ENCODE data around the gene SPSB2.
"Not testable (repeated sequence)": the region's sequence is repeated elsewhere in the genome, so short reads cannot be mapped to it uniquely, and the experiment has no call there.

The SPSB2 gene

DNA sequence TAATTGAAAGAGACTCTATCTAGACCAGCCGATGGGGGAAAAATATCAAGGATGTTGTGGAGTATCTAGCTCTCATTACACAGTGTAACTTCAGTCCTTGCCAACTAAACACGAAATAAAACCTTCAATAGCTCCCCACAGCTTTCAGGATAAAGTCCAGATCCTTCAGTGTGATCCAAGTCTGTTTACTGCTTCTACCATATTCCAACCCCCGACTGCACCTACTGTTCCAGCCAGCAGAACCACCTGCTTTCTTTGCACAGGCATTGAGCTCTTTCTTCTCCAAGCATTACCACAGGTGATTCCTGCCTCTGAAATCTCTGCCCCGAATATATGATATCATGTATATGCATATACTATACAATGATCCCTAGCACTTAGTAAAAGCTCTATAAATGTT, 29.3 kb upstream of the SPSB2 start:
- no peak for DNase-seq (ENCODE audit: low read depth)

DNA sequence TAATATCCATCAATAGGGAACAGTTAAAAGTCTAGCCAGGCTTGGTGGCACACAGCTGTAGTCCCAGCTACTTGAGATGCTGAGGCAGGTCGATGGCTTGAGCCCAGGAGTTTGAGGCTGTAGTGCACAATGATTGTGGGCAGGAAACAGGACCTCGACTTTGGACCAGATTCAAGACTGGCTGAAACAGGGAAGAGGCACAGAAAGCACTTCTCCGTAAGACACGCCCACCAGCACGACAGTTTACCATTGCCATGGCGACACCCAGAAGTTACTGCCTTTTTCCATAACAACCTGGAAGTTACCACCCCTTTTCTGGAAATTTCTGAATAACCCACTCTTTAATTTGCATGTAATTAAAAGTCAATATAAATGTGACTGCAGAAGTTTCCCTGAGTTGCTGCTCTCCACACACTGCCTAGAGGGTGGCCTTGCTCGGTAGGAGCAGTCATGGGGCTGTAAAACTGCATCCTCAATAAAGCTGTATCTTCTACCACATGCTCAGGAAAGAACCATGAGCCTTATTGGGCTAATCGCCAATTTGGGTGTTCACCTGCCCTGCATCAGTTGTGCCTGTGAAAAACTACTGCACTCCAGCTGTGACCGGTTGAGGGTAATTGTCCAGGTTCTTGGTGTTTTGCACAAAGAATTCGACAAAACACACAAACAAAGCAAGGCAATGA, 26.9 kb upstream of the SPSB2 start:
- no peak for DNase-seq (ENCODE audit: low read depth)

GRCh38 chr12:6899427-6899826, 26.3 kb upstream of the SPSB2 start:
- no peak for DNase-seq (ENCODE audit: low read depth)

DNA sequence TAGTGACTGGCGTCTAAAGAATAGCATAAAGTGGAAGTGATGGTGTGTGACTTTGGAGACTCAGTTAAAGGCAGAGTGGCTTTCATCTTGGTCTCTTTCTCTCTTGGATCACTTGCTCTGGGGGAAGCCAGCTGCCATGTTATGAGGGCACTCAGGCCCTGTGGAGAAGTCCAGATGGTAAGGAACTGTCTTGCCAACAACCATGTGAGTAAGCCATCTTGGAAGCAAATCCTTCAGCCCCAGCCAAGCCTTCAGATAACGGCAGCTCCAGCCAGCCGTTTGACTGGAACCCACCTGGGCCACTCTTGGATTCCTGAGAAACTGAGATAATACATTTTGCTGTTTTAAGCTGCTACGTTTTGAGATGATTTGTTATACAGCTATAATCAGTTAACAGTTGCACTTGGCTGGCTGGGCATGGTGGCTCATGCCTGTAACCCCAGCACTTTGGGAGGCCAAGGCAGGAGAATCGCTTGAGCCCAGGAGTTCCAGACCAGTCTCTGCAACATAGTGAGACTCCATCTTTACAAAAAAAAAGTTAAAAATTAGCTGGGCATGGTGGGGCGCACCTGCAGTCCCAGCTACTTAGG, 23.8 kb upstream of the SPSB2 start:
- no peak for DNase-seq (ENCODE audit: low read depth)

GRCh38 chr12:6894321-6894720, 21.2 kb upstream of the SPSB2 start:
- DNase-seq (ENCODE audit: low read depth), result no peak

GRCh38 chr12:6892683-6893082, 19.6 kb upstream of the SPSB2 start:
- not testable (repeated sequence) for DNase-seq (ENCODE audit: low read depth)

GRCh38 chr12:6891646-6892001, 18.5 kb upstream of the SPSB2 start:
- DNase-seq (ENCODE audit: low read depth), result no peak

- peak; percentile 98 for DNase-seq (ENCODE audit: low read depth)
These were observed 17.9 kb upstream of the SPSB2 start for GRCh38 chr12:6890789-6891645.

DNA sequence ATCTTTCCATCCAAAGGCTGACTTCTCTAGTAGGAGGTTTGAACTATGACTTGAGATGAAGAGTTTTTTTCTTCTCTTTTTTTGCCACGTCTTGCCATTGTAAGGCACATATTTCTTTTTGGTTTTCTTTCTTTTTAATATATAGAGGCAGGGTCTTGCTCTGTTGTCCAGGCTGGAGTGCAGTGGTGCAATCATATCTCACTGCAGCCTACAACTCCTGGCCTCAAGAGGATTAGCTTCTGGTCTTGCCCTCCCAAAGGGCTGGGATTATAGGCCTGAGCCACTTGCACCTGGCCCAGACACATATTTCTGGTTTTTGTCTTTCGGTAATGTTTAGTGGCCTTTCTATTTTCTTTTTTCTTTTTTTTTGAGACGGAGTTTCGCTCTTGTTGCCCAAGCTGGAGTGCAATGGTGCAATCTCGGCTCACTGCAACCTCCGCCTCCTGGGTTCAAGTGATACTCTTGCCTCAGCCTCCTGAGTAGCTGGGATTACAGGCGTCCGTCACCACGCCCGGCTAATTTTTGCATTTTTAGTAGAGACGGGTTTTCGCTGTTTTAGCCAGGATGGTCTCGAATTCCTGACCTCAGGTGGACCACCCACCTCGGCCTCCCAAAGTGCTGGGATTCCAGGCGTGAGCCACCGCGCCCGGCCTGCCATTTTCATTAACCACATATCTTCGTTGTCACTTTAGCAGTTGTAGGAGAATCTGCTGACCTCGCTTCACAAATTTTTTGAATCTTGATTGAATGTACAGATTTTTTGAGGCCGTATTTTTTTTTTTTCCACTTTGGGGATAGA, 16.9 kb upstream of the SPSB2 start:
- not testable (repeated sequence) for DNase-seq (ENCODE audit: low read depth)

DNA sequence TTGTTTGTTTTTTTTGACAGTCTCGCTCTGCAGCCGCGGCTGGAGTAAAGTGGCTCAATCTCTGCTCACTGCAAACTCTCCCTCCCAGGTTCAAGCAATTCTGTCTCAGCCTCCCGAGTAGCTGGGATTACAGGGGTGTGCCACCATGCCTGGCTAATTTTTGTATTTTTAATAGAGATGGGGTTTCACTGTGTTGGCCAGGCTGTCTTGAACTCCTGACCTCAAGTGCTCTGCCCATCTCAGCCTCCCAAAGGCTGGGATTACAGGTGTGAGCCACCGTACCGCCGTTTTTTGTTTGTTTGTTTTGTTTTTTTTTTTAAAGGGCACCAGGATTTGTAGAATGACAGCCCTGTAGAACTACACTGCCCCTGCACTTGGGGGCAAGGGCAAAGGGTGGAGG, 15.7 kb upstream of the SPSB2 start:
- not testable (repeated sequence) for DNase-seq (ENCODE audit: low read depth)

DNA sequence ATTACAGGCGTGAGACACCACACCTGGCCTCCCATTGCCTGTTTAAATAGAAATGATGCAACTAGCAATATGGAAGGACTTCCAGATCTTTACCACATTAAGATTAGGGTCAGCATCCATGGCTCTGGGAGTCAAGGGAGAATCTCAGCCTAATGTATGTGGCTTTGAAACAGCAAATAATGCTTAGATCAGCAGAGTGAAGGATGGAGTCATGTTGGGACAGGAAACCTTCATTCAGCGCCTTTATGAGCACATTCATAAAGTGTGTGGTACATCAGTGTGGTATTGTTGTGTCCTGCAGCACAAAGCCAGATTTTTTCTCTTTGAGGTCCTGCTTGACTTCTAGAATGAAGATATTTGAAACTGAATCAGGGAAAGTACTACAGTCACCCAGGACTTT, 15.3 kb upstream of the SPSB2 start:
- no peak for DNase-seq (ENCODE audit: low read depth)

GRCh38 chr12:6887460-6887859, 14.4 kb upstream of the SPSB2 start:
- DNase-seq (ENCODE audit: low read depth), result no peak

DNA sequence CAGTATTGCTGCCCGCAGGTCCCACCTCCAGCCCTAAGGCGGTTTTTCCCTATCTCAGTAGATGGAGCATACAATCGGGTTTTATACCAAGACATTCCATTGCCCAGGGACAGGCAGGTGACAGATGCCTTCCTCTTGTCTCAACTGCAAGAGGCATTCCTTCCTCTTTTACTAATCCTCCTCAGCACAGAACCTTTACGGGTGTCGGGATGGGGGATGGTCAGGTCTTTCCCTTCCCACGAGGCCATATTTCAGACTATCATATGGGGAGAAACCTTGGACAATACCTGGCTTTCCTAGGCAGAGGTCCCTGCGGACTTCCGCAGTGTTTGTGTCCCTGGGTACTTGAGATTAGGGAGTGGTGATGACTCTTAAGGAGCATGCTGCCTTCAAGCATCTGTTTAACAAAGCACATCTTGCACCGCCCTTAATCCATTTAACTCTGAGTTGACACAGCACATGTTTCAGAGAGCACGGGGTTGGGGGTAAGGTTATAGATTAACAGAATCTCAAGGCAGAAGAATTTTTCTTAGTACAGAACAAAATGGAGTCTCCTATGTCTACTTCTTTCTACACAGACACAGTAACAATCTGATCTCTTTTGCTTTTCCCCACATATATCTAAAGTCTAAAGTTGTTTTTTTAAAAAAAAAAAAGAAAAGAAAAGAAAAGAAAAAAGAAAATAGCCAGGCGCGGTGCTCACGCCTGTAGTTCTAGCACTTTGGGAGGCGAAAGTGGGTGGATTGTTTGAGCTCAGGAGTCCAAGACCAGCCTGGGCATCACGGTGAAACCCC, 13.3 kb upstream of the SPSB2 start:
- DNase-seq (ENCODE audit: low read depth), result not testable (repeated sequence)

- no peak for DNase-seq (ENCODE audit: low read depth)
These were observed 11.4 kb upstream of the SPSB2 start for GRCh38 chr12:6884539-6884938.

DNA sequence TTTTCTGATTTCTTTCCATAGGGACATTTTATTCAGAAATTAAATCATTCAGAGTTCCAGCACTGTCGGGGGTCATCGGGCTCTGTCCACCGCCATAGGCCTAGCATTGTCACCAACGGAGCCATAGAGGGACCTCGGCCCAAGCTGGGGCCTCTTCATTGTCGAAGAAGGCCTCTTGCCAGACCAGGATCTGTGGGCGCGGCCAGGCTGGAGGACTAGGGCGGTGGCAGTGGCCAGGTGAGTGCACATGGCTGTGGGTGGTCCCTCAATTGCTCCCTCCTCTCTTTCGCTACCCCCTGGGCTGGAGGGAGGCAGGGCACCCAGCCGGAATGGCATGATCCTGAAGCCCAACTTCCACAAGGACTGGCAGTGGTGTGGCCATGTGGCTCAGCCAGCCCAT, 10.6 kb upstream of the SPSB2 start:
- no peak for DNase-seq (ENCODE audit: low read depth)

GRCh38 chr12:6883252-6883651, 10.1 kb upstream of the SPSB2 start:
- DNase-seq (ENCODE audit: low read depth), result no peak

DNA sequence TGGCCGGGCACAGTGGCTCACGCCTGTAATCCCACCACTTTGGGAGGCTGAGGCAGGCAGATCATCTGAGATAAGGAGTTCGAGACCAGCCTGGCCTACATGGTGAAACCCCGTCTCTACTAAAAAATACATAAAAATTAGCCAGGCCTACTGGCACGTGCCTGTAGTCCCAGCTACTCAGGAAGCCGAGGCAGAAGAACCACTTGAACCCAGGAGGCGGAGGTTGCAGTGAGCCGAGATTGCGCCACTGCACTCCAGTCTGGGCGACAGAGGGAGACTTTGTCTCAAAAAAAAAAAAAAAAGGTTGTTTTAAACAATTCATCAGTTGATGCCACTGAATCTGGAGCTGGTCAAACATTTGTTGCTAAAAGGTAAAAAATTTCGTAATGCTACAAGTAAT, 6.7 kb upstream of the SPSB2 start:
- not testable (repeated sequence) for DNase-seq (ENCODE audit: low read depth)

- DNase-seq (ENCODE audit: low read depth), result not testable (repeated sequence)
These were observed 889 bp upstream of the SPSB2 start for GRCh38 chr12:6874015-6874368.

GRCh38 chr12:6872073-6873048, 742 bp downstream of the SPSB2 start:
- peak; percentile 84 for DNase-seq (ENCODE audit: low read depth)

Data from activated T-cell treated with anti-CD3 and anti-CD28 coated beads for 1 hour (primary cell).